ENCODE measurements around the gene FAM20C. TPM values are rescaled to one million over a fixed set of nuclear protein-coding genes. Genes with fewer than 3 reads are reported as not detected.

Gene FAM20C
- total RNA-seq, 4 donors from 2014 or later, result 3.8 to 28.8 (median 16.4) TPM

DNA sequence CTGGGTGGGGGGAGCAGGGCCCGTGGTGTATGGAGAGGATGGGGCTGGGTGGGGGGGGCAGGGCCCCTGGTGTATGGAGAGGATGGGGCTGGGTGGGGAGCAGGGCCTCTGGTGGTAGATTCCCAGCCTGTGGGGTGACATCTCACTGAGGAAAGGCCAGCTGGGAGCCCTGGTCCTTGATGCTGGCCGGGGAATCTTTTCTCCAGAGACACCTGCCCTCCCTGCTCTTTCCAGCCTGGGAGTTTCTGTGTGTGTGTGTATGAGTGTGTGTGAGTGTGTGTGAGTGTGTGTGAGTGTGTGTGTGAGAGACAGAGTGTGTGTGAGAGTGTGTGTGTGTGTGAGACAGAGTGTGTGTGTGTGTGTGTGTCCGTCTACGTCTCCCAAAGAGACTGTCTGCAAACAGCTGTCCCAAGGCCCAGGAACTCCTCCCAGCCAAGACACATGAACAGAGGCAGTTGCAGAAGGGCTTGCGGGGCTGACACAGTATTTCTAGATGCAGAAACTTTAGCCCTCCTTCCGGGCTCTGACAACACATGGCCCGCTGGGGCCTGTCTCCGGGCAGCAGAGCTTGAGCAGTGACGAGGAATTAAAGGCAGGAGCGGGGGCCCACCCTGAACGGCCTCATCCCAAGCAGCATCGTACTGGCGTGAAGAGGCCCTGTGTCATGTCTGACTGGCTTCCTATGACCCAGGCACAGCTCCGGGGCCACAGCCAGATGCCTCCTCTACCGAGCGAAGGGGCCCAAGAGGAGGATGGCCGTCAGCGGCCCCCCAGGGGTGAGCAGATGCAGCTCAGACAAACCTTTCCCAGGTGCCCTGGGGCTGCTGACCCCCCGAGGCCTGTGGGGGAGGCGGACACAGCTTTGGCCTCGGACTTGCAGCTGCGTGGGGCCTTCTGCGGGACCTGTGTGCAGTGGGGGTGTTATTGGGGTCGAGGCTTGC lies 24.3 kb downstream of the FAM20C start:
- Histone ChIP-seq H3K4me3 (no peak overlapping the region), H3K36me3 (no peaks in the 10 kb centered on the region), H3K4me1 (no peaks in the 10 kb centered on the region), H3K27me3 (no peaks in the 10 kb centered on the region), H3K9me3 (no peaks in the 10 kb centered on the region), H3K27ac (no peak overlapping the region)
- TF ChIP-seq POLR2A (IDR thresholded peaks at IDR 0.05), result no peak
- TF ChIP-seq, protein P1, sequence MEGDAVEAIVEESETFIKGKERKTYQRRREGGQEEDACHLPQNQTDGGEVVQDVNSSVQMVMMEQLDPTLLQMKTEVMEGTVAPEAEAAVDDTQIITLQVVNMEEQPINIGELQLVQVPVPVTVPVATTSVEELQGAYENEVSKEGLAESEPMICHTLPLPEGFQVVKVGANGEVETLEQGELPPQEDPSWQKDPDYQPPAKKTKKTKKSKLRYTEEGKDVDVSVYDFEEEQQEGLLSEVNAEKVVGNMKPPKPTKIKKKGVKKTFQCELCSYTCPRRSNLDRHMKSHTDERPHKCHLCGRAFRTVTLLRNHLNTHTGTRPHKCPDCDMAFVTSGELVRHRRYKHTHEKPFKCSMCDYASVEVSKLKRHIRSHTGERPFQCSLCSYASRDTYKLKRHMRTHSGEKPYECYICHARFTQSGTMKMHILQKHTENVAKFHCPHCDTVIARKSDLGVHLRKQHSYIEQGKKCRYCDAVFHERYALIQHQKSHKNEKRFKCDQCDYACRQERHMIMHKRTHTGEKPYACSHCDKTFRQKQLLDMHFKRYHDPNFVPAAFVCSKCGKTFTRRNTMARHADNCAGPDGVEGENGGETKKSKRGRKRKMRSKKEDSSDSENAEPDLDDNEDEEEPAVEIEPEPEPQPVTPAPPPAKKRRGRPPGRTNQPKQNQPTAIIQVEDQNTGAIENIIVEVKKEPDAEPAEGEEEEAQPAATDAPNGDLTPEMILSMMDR (IDR thresholded peaks at IDR 0.05), result no peak
- intact Hi-C loops (cut with DNase I; ENCODE audit: low total_unique reads), result no loop called here
- DNase-seq, result peak in 1 of 2 donors; percentile 46

DNA sequence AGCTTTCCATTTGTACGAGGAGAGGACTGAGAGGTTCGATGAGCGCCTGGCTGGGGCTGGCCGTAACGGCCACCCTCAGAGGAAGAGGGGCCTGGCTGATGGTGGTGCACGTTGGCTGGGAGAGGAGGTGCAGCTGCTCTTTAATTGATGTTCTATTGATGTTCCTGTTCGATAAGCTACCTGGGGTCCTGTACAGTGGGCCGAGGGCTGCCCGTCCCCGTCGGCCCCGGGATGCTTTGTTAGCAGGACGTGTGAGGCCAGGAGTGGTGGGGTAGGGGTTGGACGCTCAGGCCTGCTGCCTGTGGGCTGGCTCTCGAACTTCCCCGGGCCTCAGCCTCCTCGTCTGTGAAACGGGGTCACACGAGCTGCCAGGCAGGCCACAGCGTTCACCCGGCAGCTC lies 25.4 kb downstream of the FAM20C start:
- no peaks in the 10 kb centered on the region for H3K4me1 ChIP-seq

DNA sequence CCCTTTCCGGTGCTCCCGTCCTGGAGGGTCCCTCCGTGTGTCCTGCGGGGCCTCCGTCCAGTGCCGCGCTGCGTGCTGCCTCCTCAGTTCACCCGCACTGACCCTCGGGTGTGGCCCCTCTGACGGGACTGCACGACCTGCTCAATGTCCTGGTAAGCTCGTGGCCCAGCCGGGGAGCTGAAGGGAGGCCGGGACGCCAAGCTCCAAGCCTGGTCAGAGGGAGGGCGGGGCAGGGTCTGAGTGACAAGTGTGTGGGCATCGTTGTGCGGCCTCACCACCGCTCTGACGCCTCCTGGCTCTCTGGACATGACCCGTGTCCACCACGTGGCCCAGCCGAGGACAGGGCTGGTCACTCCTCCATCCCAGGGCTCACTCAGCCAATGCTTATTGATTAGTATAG lies 25.9 kb downstream of the FAM20C start:
- no peak overlapping the region for H3K27ac ChIP-seq
- H3K36me3 ChIP-seq, result no peaks in the 10 kb centered on the region
- H3K9me3 ChIP-seq, result no peaks in the 10 kb centered on the region
- no peaks in the 10 kb centered on the region for H3K4me1 ChIP-seq
- intact Hi-C loops (cut with DNase I; ENCODE audit: low total_unique reads), result no loop called here
- H3K4me3 ChIP-seq, result no peak overlapping the region
- DNase-seq, result no peak
- TF ChIP-seq POLR2A (IDR thresholded peaks at IDR 0.05), result no peak
- TF ChIP-seq, protein P1 (IDR thresholded peaks at IDR 0.05), result no peak
- H3K27me3 ChIP-seq, result no peaks in the 10 kb centered on the region

More for the DNA sequence above, 25.4 kb downstream of the FAM20C start:
- intact Hi-C loops (cut with DNase I; ENCODE audit: low total_unique reads), result no loop called here
- no peak for DNase-seq
- Histone ChIP-seq H3K36me3 (no peaks in the 10 kb centered on the region), H3K9me3 (no peaks in the 10 kb centered on the region), H3K27me3 (no peaks in the 10 kb centered on the region), H3K27ac (no peak overlapping the region), H3K4me3 (no peak overlapping the region)
- TF ChIP-seq, protein P1 (IDR thresholded peaks at IDR 0.05), result no peak
- no peak for TF ChIP-seq POLR2A (IDR thresholded peaks at IDR 0.05)

DNA sequence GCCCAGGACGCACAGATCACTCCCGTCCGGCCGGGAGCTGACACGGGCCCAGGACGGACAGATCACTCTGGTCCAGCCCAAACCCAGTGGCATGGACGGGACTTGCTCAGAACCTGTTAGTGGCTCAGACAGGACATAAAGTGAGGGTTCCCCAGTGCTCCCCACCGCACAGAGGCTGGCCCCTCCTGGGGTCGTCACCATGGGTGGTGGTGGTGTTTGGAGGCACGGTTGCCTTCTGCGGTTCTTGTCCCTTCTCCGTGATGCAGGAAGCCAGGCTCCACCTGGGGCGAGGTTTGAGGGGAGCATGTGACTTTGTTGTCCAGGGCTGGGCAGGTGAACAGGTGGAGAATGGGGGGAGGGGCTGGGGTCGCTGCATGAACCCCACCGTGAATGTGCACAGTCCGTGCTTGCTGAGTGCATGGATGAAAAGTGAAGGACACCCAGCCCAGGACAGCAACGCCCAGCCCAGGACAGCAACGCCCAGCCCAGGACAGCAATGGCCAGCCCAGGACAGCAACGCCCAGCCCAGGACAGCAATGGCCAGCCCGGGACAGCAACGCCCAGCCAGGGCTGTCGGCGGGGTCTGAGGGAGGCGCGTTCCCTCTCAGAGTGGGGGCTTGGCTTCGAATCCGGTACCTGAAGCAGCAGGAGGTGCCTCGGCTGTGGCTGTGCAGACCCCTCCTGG lies 26.7 kb downstream of the FAM20C start:
- no peak for DNase-seq
- Histone ChIP-seq H3K9me3 (no peaks in the 10 kb centered on the region), H3K27ac (no peak overlapping the region), H3K4me3 (no peak overlapping the region), H3K4me1 (no peaks in the 10 kb centered on the region), H3K36me3 (no peaks in the 10 kb centered on the region), H3K27me3 (no peaks in the 10 kb centered on the region)
- TF ChIP-seq, protein P1 (IDR thresholded peaks at IDR 0.05), result no peak
- no peak for TF ChIP-seq POLR2A (IDR thresholded peaks at IDR 0.05)
- intact Hi-C loops (cut with DNase I; ENCODE audit: low total_unique reads), result no loop called here
